Measurements from ENCODE around the gene FGF23.

FGF23 gene

DNA sequence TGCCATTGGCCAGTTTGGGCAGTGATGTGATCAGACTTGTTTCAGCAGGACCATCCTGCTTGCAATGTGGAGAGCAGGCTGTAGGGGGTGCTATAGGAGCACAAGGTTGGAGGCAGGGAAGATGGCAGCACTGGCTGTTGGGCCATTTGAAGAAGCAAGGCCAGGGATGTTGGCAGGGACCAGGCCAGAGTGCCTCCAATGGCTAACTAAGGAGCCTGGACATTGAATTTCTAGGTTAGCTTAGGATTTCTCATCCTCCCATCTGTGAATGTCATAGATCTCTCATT is 23.5 kb downstream of the FGF23 start:
- Histone ChIP-seq H3K27me3 (ENCODE audit: control insufficient read depth, insufficient read depth, low read length, poor library complexity, severe bottlenecking) (no peaks in the 10 kb centered on the region), H3K36me3 (ENCODE audit: control insufficient read depth, insufficient read depth, low read length) (peaks cover 20% of the 10 kb centered on the region), H3K9me3 (ENCODE audit: control insufficient read depth, low read length) (no peaks in the 10 kb centered on the region), H3K27ac (ENCODE audit: insufficient read depth, low read depth, low read length, poor library complexity, severe bottlenecking) (no peak overlapping the region), H3K4me3 (ENCODE audit: insufficient read depth, low read depth, low read length) (no peak overlapping the region), H3K4me1 (ENCODE audit: control insufficient read depth, insufficient read depth, low read length) (no peaks in the 10 kb centered on the region)

- no peaks in the 10 kb centered on the region for H3K27me3 ChIP-seq (ENCODE audit: control insufficient read depth, insufficient read depth, low read length, poor library complexity, severe bottlenecking)
- H3K4me3 ChIP-seq (ENCODE audit: insufficient read depth, low read depth, low read length): no peak overlapping the region
- H3K9me3 ChIP-seq (ENCODE audit: control insufficient read depth, low read length): no peaks in the 10 kb centered on the region
- H3K27ac ChIP-seq (ENCODE audit: insufficient read depth, low read depth, low read length, poor library complexity, severe bottlenecking): no peak overlapping the region
- H3K36me3 ChIP-seq (ENCODE audit: control insufficient read depth, insufficient read depth, low read length): peaks cover 24% of the 10 kb centered on the region
- WGBS, 2 experiments: 85 to 88% methylated on average over 3 of the region's 3 CpGs
- H3K4me1 ChIP-seq (ENCODE audit: control insufficient read depth, insufficient read depth, low read length): no peaks in the 10 kb centered on the region
Measured at GRCh38 chr12:4355156-4356040, 24.1 kb downstream of the FGF23 start.

DNA sequence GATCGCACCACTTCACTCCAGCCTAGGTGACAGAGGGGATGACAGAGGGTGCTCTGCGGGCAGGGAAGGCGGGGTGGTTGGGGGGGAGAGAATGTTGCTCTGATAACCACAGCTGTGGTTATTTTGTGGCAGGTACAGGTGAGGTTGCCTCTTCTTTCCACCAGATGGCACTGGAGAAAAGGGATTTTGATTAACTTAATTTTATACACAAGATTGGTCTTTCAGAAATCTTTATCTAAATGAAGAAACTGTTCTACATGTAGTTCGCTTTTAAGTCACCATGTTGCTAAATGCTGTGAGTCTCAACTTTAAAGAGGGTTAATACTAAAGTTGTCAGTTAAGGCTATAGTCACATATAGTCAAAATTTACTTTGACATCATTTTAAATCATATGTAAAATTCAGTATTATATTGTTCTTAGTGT is 25.7 kb downstream of the FGF23 start:
- Histone ChIP-seq H3K4me3 (ENCODE audit: insufficient read depth, low read depth, low read length) (no peak overlapping the region), H3K27me3 (ENCODE audit: control insufficient read depth, insufficient read depth, low read length, poor library complexity, severe bottlenecking) (no peaks in the 10 kb centered on the region), H3K36me3 (ENCODE audit: control insufficient read depth, insufficient read depth, low read length) (peaks cover 24% of the 10 kb centered on the region), H3K27ac (ENCODE audit: insufficient read depth, low read depth, low read length, poor library complexity, severe bottlenecking) (no peak overlapping the region), H3K9me3 (ENCODE audit: control insufficient read depth, low read length) (no peaks in the 10 kb centered on the region), H3K4me1 (ENCODE audit: control insufficient read depth, insufficient read depth, low read length) (no peaks in the 10 kb centered on the region)
- 77 to 94% methylated on average over 3 to 4 of the region's 4 CpGs for WGBS, 2 experiments

- Histone ChIP-seq H3K4me3 (ENCODE audit: insufficient read depth, low read depth, low read length) (no peak overlapping the region), H3K9me3 (ENCODE audit: control insufficient read depth, low read length) (no peaks in the 10 kb centered on the region)
Measured at GRCh38 chr12:4346931-4347330, 32.6 kb downstream of the FGF23 start.

GRCh38 chr12:4331842-4332241 is 47.7 kb downstream of the FGF23 start:
- WGBS, 2 experiments: 76 to 88% methylated on average over 4 of the region's 4 CpGs

More at GRCh38 chr12:4346931-4347330, 32.6 kb downstream of the FGF23 start:
- Histone ChIP-seq H3K36me3 (ENCODE audit: control insufficient read depth, insufficient read depth, low read length) (peaks cover 13% of the 10 kb centered on the region), H3K4me1 (ENCODE audit: control insufficient read depth, insufficient read depth, low read length) (no peaks in the 10 kb centered on the region), H3K27me3 (ENCODE audit: control insufficient read depth, insufficient read depth, low read length, poor library complexity, severe bottlenecking) (no peaks in the 10 kb centered on the region), H3K27ac (ENCODE audit: insufficient read depth, low read depth, low read length, poor library complexity, severe bottlenecking) (no peak overlapping the region)

GRCh38 chr12:4331221-4331620 is 48.3 kb downstream of the FGF23 start:
- H3K27ac ChIP-seq (ENCODE audit: insufficient read depth, low read depth, low read length, poor library complexity, severe bottlenecking): no peak overlapping the region
- WGBS, 2 experiments: 93 to 100% methylated on average over 1 of the region's 1 CpG

More at GRCh38 chr12:4331842-4332241, 47.7 kb downstream of the FGF23 start:
- H3K27me3 ChIP-seq (ENCODE audit: control insufficient read depth, insufficient read depth, low read length, poor library complexity, severe bottlenecking): no peaks in the 10 kb centered on the region
- no peak overlapping the region for H3K27ac ChIP-seq (ENCODE audit: insufficient read depth, low read depth, low read length, poor library complexity, severe bottlenecking)
- peaks cover 13% of the 10 kb centered on the region for H3K36me3 ChIP-seq (ENCODE audit: control insufficient read depth, insufficient read depth, low read length)
- no peaks in the 10 kb centered on the region for H3K9me3 ChIP-seq (ENCODE audit: control insufficient read depth, low read length)
- H3K4me1 ChIP-seq (ENCODE audit: control insufficient read depth, insufficient read depth, low read length): no peaks in the 10 kb centered on the region
- H3K4me3 ChIP-seq (ENCODE audit: insufficient read depth, low read depth, low read length): no peak overlapping the region

DNA sequence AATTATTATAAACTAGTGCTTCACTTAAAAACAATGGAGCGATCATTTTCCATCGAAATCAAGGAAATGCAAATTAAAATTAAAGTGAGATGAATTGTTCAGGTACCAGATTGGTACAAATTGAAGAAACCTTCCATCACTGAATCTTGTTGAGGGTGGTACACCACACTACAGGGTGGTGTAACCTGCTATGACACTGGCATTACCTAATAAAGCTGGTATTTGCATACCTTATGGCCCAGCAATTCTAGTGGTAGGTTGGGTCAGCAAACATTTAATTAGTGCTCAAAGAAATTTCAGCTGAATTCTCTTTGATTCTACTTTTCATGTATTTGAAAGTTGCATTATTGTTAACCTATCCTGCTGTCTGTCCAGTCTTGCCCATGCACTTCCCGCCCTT is 49.3 kb downstream of the FGF23 start:
- Histone ChIP-seq H3K27ac (ENCODE audit: insufficient read depth, low read depth, low read length, poor library complexity, severe bottlenecking) (no peak overlapping the region), H3K36me3 (ENCODE audit: control insufficient read depth, insufficient read depth, low read length) (peaks cover 4% of the 10 kb centered on the region), H3K4me1 (ENCODE audit: control insufficient read depth, insufficient read depth, low read length) (no peaks in the 10 kb centered on the region), H3K4me3 (ENCODE audit: insufficient read depth, low read depth, low read length) (no peak overlapping the region), H3K27me3 (ENCODE audit: control insufficient read depth, insufficient read depth, low read length, poor library complexity, severe bottlenecking) (no peaks in the 10 kb centered on the region), H3K9me3 (ENCODE audit: control insufficient read depth, low read length) (no peaks in the 10 kb centered on the region)
- 95 to 100% methylated on average over 3 of the region's 3 CpGs for WGBS, 2 experiments

More at GRCh38 chr12:4331221-4331620, 48.3 kb downstream of the FGF23 start:
- Histone ChIP-seq H3K4me3 (ENCODE audit: insufficient read depth, low read depth, low read length) (no peak overlapping the region), H3K36me3 (ENCODE audit: control insufficient read depth, insufficient read depth, low read length) (peaks cover 8% of the 10 kb centered on the region), H3K4me1 (ENCODE audit: control insufficient read depth, insufficient read depth, low read length) (no peaks in the 10 kb centered on the region), H3K27me3 (ENCODE audit: control insufficient read depth, insufficient read depth, low read length, poor library complexity, severe bottlenecking) (no peaks in the 10 kb centered on the region), H3K9me3 (ENCODE audit: control insufficient read depth, low read length) (no peaks in the 10 kb centered on the region)

- H3K27ac ChIP-seq (ENCODE audit: insufficient read depth, low read depth, low read length, poor library complexity, severe bottlenecking): no peak overlapping the region
- no peaks in the 10 kb centered on the region for H3K9me3 ChIP-seq (ENCODE audit: control insufficient read depth, low read length)
- H3K4me1 ChIP-seq (ENCODE audit: control insufficient read depth, insufficient read depth, low read length): no peaks in the 10 kb centered on the region
- H3K4me3 ChIP-seq (ENCODE audit: insufficient read depth, low read depth, low read length): no peak overlapping the region
- WGBS, 2 experiments: 98 to 100% methylated on average over 2 of the region's 2 CpGs
- H3K36me3 ChIP-seq (ENCODE audit: control insufficient read depth, insufficient read depth, low read length): no peaks in the 10 kb centered on the region
- no peaks in the 10 kb centered on the region for H3K27me3 ChIP-seq (ENCODE audit: control insufficient read depth, insufficient read depth, low read length, poor library complexity, severe bottlenecking)
Measured at GRCh38 chr12:4327293-4327692, 52.2 kb downstream of the FGF23 start.

DNA sequence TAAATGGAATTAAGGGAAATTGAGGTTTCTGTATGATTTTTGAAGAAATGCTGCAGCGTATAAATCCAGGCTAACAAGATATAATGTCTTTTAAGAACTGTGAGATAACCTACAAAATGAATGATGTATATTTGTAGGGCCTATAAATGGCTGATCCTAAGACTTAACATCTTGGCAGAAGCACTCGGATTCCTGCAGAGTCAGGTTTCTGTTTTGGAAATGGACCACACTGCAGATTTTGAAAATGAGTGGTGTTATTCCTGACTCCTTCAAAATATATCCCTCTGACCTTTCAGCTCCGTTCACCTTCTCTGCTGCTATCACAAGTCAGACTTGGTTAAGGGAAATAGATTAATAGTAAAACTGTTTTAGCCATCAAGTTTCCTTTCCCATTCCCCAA is 53.5 kb downstream of the FGF23 start:
- no peaks in the 10 kb centered on the region for H3K36me3 ChIP-seq (ENCODE audit: control insufficient read depth, insufficient read depth, low read length)
- WGBS, 2 experiments: 98% methylated on average over 2 to 3 of the region's 3 CpGs
- no peak overlapping the region for H3K27ac ChIP-seq (ENCODE audit: insufficient read depth, low read depth, low read length, poor library complexity, severe bottlenecking)
- no peak overlapping the region for H3K4me3 ChIP-seq (ENCODE audit: insufficient read depth, low read depth, low read length)
- no peaks in the 10 kb centered on the region for H3K9me3 ChIP-seq (ENCODE audit: control insufficient read depth, low read length)
- H3K27me3 ChIP-seq (ENCODE audit: control insufficient read depth, insufficient read depth, low read length, poor library complexity, severe bottlenecking): no peaks in the 10 kb centered on the region
- no peaks in the 10 kb centered on the region for H3K4me1 ChIP-seq (ENCODE audit: control insufficient read depth, insufficient read depth, low read length)

DNA sequence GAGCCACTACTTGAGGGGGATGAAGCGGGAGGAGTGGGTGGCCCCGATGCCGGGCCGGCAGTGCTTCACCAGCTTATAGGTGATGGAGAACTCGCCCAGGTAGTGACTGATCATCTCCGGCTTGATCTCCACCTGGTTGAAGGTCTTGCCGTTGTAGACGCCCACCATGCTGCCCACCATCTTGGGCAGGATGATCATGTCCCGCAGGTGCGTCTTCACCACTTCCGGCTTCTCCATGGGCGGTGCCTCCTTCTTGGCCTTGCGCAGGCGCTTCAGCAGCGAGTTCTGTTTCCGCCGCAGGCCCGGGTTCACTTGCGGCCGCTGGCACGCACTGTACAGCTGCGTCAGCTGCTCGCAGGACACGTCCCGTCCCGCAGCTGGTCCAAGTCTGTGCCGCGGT is 55.1 kb downstream of the FGF23 start:
- Histone ChIP-seq H3K27ac (ENCODE audit: insufficient read depth, low read depth, low read length, poor library complexity, severe bottlenecking) (no peak overlapping the region), H3K4me1 (ENCODE audit: control insufficient read depth, insufficient read depth, low read length) (no peaks in the 10 kb centered on the region), H3K4me3 (ENCODE audit: insufficient read depth, low read depth, low read length) (no peak overlapping the region), H3K9me3 (ENCODE audit: control insufficient read depth, low read length) (no peaks in the 10 kb centered on the region), H3K36me3 (ENCODE audit: control insufficient read depth, insufficient read depth, low read length) (no peaks in the 10 kb centered on the region), H3K27me3 (ENCODE audit: control insufficient read depth, insufficient read depth, low read length, poor library complexity, severe bottlenecking) (no peaks in the 10 kb centered on the region)
- WGBS, 2 experiments: 96 to 97% methylated on average over 28 of the region's 28 CpGs
